ENCODE results near the gene TYW1B.
"Not testable (repeated sequence)": the region's sequence is repeated elsewhere in the genome, so short reads cannot be mapped to it uniquely, and the experiment has no call there.

TYW1B gene

GRCh38 chr7:72808511-72808910 lies 19.5 kb downstream of the TYW1B start:
- DNase-seq, result not testable (repeated sequence)

- DNase-seq, result not testable (repeated sequence)
Measured at GRCh38 chr7:72806851-72807250, 21.1 kb downstream of the TYW1B start.

- DNase-seq, result no peak
Measured at GRCh38 chr7:72805526-72806494, 22.2 kb downstream of the TYW1B start.

- not testable (repeated sequence) for DNase-seq
Measured at GRCh38 chr7:72803778-72804177, 24.2 kb downstream of the TYW1B start.

GRCh38 chr7:72801564-72801963 lies 26.4 kb downstream of the TYW1B start:
- DNase-seq, result not testable (repeated sequence)

GRCh38 chr7:72795401-72795800 lies 32.6 kb downstream of the TYW1B start:
- DNase-seq, result not testable (repeated sequence)

GRCh38 chr7:72793791-72794190 lies 34.2 kb downstream of the TYW1B start:
- no peak for DNase-seq

- not testable (repeated sequence) for DNase-seq
Measured at GRCh38 chr7:72790698-72791060, 37.3 kb downstream of the TYW1B start.

- not testable (repeated sequence) for DNase-seq
Measured at GRCh38 chr7:72790048-72790697, 37.8 kb downstream of the TYW1B start.

GRCh38 chr7:72785166-72785955 lies 42.6 kb downstream of the TYW1B start:
- DNase-seq, result no peak

- not testable (repeated sequence) for DNase-seq
Measured at GRCh38 chr7:72783601-72784370, 44.2 kb downstream of the TYW1B start.

- DNase-seq, result no peak
Measured at GRCh38 chr7:72781631-72782030, 46.4 kb downstream of the TYW1B start.

- DNase-seq, result no peak
Measured at GRCh38 chr7:72781161-72781560, 46.8 kb downstream of the TYW1B start.

- DNase-seq, result not testable (repeated sequence)
Measured at GRCh38 chr7:72780289-72780894, 47.6 kb downstream of the TYW1B start.

- DNase-seq, result not testable (repeated sequence)
Measured at GRCh38 chr7:72777167-72777566, 50.8 kb downstream of the TYW1B start.

- not testable (repeated sequence) for DNase-seq
Measured at GRCh38 chr7:72772627-72773026, 55.4 kb downstream of the TYW1B start.

- DNase-seq, result not testable (repeated sequence)
Measured at GRCh38 chr7:72766994-72767393, 61.0 kb downstream of the TYW1B start.

GRCh38 chr7:72760602-72761001 lies 67.4 kb downstream of the TYW1B start:
- no peak for DNase-seq

- no peak for DNase-seq
Measured at GRCh38 chr7:72754312-72754711, 73.7 kb downstream of the TYW1B start.

- no peak for DNase-seq
Measured at GRCh38 chr7:72753781-72754180, 74.2 kb downstream of the TYW1B start.

- DNase-seq, result not testable (repeated sequence)
Measured at GRCh38 chr7:72753229-72753628, 74.8 kb downstream of the TYW1B start.

- no peak for DNase-seq
Measured at GRCh38 chr7:72751978-72752377, 76.0 kb downstream of the TYW1B start.

Data from activated CD4-positive, alpha-beta T cell treated with anti-CD3 and anti-CD28 coated beads for 48 hours (primary cell).